ENCODE data around the gene CRB2.

Gene CRB2

DNA sequence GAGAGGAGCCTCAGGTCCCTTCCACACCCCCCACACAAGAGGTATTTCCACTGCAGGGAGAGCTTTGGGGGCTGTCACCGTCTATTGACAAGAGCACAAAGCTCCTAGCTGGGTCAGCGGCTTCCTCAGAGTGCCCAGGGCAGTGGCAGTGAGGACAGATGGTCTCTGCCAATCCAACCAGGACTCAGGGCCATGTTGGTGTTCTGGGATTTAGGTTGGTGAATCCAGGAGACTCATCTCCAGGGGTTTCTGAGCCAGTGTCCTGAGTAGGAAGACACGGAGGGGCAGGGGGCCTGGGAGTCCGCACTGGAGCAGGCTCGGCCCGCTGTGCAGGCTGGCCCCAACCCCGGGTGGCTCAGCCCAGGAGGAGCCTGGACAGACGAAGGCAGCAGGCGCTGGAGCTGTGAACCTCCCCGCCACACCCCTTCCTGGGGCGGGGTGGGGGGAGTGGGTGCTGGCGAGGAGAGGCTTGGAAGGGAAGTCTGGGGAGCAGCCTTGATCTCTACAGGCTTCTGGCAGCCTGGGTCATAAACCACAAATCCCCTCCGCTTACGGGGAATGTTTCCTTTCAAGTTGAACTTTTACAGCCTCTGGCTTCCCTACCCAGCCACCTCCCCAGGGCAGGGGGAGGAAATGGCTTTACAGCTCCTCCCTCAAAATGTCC lies 19.6 kb downstream of the CRB2 start:
- no peaks in the 10 kb centered on the region for H3K9me3 ChIP-seq (ENCODE audit: control insufficient read depth, insufficient read depth, low read depth, low read length)
- H3K9ac ChIP-seq (ENCODE audit: low read length) = peak overlapping the region; percentile 62
- peaks cover under 1% of the 10 kb centered on the region; the same call in 1 of the 2 replicates for H3K36me3 ChIP-seq (ENCODE audit: control insufficient read depth, insufficient read depth, low read length)
- peaks cover 34% of the 10 kb centered on the region for H3K27me3 ChIP-seq (ENCODE audit: control insufficient read depth, insufficient read depth, low read length)
- no peak overlapping the region for H3K4me3 ChIP-seq (ENCODE audit: low read depth, low read length)
- H3K27ac ChIP-seq (ENCODE audit: low read depth, low read length) = peak overlapping the region; percentile 57; the same call in 1 of the 2 replicates
- H3K4me1 ChIP-seq (ENCODE audit: control insufficient read depth, insufficient read depth, low read length) = peaks cover 36% of the 10 kb centered on the region; the same call in 1 of the 2 replicates

DNA sequence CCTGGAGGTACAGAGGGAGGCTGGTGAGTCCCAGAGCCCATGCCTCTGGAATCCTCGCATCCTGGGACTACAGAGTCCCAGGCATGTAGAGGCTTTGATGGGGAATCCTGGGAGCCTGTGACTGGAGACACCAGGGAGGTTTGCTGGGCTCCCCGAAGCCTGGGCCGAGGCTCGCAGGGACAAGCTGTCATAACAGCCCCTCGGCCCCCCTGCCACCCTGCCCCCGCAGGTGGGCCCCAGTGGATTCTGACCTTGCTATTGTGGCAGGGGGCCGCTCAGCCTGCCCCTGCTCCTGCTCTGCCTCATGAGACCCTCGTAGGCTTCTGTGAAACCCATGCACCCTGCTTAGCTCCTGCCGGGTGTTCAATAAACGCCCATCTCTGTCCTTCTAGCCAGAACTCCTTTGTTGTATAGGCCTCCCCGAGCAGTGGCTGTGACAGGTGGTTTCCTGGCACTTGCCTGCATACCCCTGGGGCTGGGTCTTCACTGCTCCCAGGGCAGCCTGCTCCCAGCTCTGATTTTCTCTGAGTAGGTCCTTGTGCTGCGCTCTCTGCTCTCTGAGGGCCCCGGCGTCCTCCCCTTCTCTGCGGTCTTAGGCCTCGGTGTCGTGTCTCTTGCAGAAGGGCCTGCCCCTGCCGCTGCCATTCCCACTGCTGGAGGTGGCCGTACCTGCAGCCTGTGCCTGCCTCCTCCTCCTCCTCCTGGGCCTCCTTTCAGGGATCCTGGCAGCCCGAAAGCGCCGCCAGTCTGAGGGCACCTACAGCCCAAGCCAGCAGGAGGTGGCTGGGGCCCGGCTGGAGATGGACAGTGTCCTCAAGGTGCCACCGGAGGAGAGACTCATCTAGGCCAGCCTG lies 20.4 kb downstream of the CRB2 start:
- Histone ChIP-seq H3K36me3 (ENCODE audit: control insufficient read depth, insufficient read depth, low read length) (no peaks in the 10 kb centered on the region), H3K4me3 (ENCODE audit: low read depth, low read length) (no peak overlapping the region), H3K27ac (ENCODE audit: low read depth, low read length) (peak overlapping the region; percentile 57; the same call in 1 of the 2 replicates), H3K9me3 (ENCODE audit: control insufficient read depth, insufficient read depth, low read depth, low read length) (no peaks in the 10 kb centered on the region), H3K27me3 (ENCODE audit: control insufficient read depth, insufficient read depth, low read length) (peaks cover 31% of the 10 kb centered on the region), H3K9ac (ENCODE audit: low read length) (peak overlapping the region; percentile 62), H3K4me1 (ENCODE audit: control insufficient read depth, insufficient read depth, low read length) (peaks cover 36% of the 10 kb centered on the region; the same call in 1 of the 2 replicates)

DNA sequence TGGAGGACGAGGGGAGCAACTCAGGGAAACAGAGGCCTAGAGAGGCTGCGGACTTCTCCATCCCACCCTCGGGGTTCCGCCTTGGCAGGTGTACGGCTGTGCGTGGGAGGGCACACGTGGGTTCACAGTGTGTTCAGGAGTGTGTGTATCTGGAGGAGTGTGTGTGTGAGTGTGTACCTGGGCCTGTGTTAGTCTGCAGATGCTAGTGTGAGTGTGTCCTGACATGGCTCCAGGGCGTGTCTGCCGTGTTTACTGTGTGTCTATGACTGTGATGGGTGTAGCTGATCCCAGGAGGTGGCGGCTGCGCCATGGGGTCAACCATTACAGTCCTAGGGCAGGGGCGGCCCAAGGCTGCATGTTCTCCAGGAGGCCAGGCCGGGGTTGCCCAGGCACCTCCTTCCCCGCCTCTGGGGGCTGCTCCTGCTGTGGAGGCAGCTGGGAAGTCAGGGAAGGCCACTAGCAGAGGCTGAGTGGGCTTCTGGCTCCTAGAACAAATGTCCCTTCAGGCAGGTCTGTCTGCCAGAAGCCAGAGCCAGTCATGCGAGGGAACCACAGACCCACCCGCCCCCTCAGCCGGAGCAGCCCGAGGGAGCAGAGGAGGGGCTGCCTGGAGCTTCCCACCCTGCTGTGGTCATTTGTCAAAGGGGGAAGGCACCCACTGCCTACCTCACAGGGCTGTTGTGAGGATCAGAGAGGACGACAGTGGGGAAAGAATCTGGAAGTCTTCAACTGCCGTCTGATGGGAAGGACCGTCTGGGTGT lies 21.4 kb downstream of the CRB2 start:
- H3K9me3 ChIP-seq (ENCODE audit: control insufficient read depth, insufficient read depth, low read depth, low read length) = no peaks in the 10 kb centered on the region
- H3K9ac ChIP-seq (ENCODE audit: low read length) = peak overlapping the region; percentile 45
- H3K27me3 ChIP-seq (ENCODE audit: control insufficient read depth, insufficient read depth, low read length) = peaks cover 22% of the 10 kb centered on the region
- H3K36me3 ChIP-seq (ENCODE audit: control insufficient read depth, insufficient read depth, low read length) = no peaks in the 10 kb centered on the region
- H3K27ac ChIP-seq (ENCODE audit: low read depth, low read length) = no peak overlapping the region
- peaks cover 36% of the 10 kb centered on the region; the same call in 1 of the 2 replicates for H3K4me1 ChIP-seq (ENCODE audit: control insufficient read depth, insufficient read depth, low read length)
- H3K4me3 ChIP-seq (ENCODE audit: low read depth, low read length) = no peak overlapping the region

DNA sequence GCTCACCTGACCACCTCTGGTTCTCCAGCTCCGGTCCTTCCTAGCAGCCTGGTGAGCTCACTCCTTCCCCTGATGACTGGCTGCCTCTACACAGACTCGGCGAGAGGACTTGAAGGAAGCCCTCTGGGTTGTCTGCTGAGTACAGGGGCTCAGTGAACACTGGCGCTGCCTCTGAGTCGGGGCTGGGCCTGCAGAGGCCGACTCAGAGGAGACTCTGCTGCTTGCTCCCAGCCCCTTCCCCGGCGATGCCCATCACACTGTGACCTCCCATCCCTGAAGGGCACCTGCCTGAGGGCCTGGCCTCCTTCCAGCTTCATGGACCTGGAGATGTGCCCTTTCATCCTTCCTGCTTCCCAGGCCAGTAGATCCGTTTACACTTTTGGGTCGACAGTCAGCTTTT lies 22.0 kb downstream of the CRB2 start:
- Histone ChIP-seq H3K4me3 (ENCODE audit: low read depth, low read length) (no peak overlapping the region), H3K36me3 (ENCODE audit: control insufficient read depth, insufficient read depth, low read length) (no peaks in the 10 kb centered on the region), H3K9me3 (ENCODE audit: control insufficient read depth, insufficient read depth, low read depth, low read length) (no peaks in the 10 kb centered on the region), H3K27ac (ENCODE audit: low read depth, low read length) (no peak overlapping the region), H3K9ac (ENCODE audit: low read length) (peak overlapping the region; percentile 45), H3K27me3 (ENCODE audit: control insufficient read depth, insufficient read depth, low read length) (peaks cover 16% of the 10 kb centered on the region), H3K4me1 (ENCODE audit: control insufficient read depth, insufficient read depth, low read length) (peaks cover 36% of the 10 kb centered on the region; the same call in 1 of the 2 replicates)

DNA sequence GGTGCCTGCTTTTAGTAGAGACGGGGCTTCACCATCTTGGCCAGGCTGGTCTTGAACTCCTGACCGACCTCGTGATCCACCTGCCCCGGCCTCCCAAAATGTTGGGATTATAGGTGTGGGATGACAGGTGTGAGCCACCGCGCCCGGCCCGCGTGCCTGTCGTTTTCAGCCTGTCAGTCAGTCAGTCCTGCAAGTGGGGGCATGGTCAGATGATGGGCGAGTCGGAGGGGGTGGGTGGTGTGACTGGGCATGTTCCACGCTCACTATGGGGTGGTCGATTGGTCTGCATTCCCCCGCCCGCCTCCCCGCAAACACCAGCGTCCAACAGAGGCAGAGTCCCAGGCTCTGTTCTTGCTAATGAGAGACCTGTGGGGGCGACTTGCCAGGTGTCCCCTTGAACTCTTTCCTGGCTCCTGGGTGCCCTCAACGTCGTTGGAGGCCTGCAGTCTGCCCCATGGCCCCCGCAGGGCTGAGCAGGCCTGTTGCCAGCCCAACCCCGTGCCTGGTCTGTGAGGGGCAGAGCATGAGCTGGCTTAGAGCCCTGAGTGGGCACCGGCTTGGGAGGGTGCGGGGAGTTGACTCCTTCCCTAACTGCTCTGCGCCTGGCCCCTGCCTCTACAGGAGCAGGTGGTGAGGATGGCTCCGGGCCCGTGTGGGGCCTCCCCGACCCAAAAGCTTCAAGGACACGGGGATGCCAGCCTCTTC lies 23.1 kb downstream of the CRB2 start:
- H3K36me3 ChIP-seq (ENCODE audit: control insufficient read depth, insufficient read depth, low read length) = no peaks in the 10 kb centered on the region
- no peak overlapping the region for H3K9ac ChIP-seq (ENCODE audit: low read length)
- H3K4me3 ChIP-seq (ENCODE audit: low read depth, low read length) = no peak overlapping the region
- H3K27ac ChIP-seq (ENCODE audit: low read depth, low read length) = no peak overlapping the region
- H3K4me1 ChIP-seq (ENCODE audit: control insufficient read depth, insufficient read depth, low read length) = peaks cover 36% of the 10 kb centered on the region; the same call in 1 of the 2 replicates
- H3K9me3 ChIP-seq (ENCODE audit: control insufficient read depth, insufficient read depth, low read depth, low read length) = no peaks in the 10 kb centered on the region
- peaks cover 5% of the 10 kb centered on the region; the same call in 1 of the 2 replicates for H3K27me3 ChIP-seq (ENCODE audit: control insufficient read depth, insufficient read depth, low read length)

DNA sequence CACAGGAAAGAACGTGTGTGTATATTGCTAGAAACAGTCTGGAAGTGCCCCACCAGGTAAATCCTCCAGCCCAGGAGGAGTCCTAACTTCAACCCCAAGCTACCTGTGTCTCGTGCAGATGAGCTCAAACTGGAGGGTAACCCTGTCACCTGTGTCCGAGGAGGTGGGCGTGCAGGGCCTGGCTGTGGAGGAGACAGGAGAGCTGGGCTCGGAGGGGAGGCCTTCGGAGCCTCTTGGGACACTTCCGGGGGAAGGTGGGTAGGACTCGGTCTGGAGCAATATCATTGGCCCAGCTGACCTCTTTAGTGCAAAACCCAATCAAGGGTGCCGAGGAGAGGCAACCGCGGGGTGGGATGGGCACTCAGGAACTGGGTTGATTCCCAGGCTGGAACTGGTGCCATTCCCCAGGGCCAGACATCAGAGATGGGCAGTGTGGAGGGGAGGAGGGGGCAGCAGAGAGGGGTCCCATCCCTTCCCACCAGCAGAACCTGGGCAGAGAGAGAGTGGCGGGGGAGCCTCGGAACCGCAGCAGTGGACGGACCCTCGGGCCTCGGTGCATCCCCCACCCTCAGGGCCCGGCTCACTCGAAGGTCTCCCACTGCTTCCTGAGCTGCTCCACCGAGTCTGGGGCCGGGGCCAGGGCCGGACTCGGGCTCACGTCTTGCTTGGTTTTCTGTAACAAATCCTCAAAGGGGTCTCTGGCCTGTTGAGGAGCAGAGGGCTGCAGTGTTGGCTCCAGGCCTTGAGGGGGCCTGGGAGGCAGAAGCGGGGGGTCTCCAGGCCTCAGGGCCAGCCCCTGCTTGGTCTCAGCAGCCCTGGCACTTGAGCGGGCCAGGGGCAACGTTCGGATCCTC lies 25.1 kb downstream of the CRB2 start:
- H3K27me3 ChIP-seq (ENCODE audit: control insufficient read depth, insufficient read depth, low read length) = no peaks in the 10 kb centered on the region
- no peak overlapping the region for H3K27ac ChIP-seq (ENCODE audit: low read depth, low read length)
- no peak overlapping the region for H3K4me3 ChIP-seq (ENCODE audit: low read depth, low read length)
- peaks cover 16% of the 10 kb centered on the region; the same call in 1 of the 2 replicates for H3K4me1 ChIP-seq (ENCODE audit: control insufficient read depth, insufficient read depth, low read length)
- no peaks in the 10 kb centered on the region for H3K36me3 ChIP-seq (ENCODE audit: control insufficient read depth, insufficient read depth, low read length)
- no peaks in the 10 kb centered on the region for H3K9me3 ChIP-seq (ENCODE audit: control insufficient read depth, insufficient read depth, low read depth, low read length)
- no peak overlapping the region for H3K9ac ChIP-seq (ENCODE audit: low read length)

DNA sequence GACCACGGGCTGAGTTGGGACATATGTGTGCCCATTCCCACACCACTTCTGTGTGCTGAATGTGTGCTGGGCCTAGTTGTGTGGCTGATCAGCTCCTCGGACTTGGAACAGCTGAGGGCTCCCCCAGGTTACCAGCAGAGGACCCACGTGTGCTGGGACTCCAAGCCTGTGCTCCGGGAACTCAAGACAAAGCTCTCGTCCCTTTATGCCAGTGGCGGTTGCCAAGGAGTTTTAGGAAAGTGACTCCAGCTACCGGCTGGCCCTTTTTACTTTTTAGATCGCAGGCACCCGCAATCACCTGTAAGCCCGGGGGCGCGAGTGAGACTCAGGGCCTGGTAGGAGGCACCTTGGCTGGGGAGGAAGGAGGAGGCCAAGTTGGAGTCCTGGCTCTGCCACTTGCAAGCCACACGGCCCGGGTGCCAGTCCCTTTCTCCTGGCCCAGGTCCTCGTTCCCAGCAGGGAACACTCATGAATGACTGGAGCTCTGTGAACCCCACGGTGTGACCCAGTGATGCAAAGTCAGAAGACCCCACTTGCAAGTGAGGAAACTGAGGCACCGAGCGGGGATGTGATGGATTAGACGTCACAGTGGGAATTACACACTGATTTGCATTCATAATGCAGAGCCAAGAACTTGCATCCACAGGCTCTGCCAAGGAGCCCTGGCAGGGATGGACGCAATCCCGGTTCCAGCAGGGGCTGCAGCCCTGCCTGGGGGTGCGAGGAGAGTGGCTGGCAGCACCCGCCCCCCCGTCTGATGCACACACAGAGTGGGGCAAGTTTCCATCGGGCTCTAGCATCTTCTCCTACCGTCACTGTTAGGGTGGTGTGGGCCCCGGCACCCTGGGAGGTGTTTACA lies 26.9 kb downstream of the CRB2 start:
- Histone ChIP-seq H3K27me3 (ENCODE audit: control insufficient read depth, insufficient read depth, low read length) (no peaks in the 10 kb centered on the region), H3K4me3 (ENCODE audit: low read depth, low read length) (no peak overlapping the region), H3K27ac (ENCODE audit: low read depth, low read length) (no peak overlapping the region)

DNA sequence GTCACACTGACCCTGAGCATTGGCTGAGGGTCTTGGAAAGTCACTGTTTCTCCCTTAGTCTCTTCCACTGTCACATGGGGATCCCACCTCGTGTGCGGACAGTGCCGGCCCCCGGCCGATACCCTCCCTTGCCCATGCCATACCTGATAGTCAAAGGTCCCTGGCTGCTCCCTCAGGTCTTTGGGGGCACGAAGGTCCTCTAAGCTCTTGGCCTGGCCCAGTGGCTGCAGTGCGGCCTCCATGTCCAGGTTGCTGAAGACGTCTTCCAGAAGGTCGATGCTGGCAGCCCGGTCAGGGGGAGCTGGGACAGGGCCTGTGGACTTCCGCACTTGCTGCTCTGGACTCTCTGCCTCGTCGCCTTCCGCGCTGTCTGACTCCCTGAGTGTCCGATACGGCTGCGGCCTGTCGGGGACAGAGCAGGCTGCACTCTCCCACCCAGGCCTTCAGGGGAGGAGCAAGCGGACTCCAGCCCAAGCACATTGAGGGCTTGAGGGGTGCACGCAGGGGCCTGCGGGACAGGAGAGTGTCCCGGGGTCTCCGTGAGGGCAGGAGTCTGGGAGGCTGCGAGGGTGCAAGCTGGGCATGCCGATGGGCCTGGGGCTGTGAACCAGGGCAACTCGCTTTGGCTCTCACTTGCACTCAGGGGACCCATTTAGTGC lies 27.6 kb downstream of the CRB2 start:
- H3K9ac ChIP-seq (ENCODE audit: low read length) = no peak overlapping the region
- H3K27me3 ChIP-seq (ENCODE audit: control insufficient read depth, insufficient read depth, low read length) = no peaks in the 10 kb centered on the region
- H3K4me3 ChIP-seq (ENCODE audit: low read depth, low read length) = no peak overlapping the region
- no peaks in the 10 kb centered on the region for H3K9me3 ChIP-seq (ENCODE audit: control insufficient read depth, insufficient read depth, low read depth, low read length)
- H3K27ac ChIP-seq (ENCODE audit: low read depth, low read length) = no peak overlapping the region
- H3K36me3 ChIP-seq (ENCODE audit: control insufficient read depth, insufficient read depth, low read length) = no peaks in the 10 kb centered on the region
- H3K4me1 ChIP-seq (ENCODE audit: control insufficient read depth, insufficient read depth, low read length) = no peaks in the 10 kb centered on the region

More for the DNA sequence above, 26.9 kb downstream of the CRB2 start:
- peaks cover under 1% of the 10 kb centered on the region; the same call in 1 of the 2 replicates for H3K4me1 ChIP-seq (ENCODE audit: control insufficient read depth, insufficient read depth, low read length)
- H3K9ac ChIP-seq (ENCODE audit: low read length) = no peak overlapping the region
- H3K9me3 ChIP-seq (ENCODE audit: control insufficient read depth, insufficient read depth, low read depth, low read length) = no peaks in the 10 kb centered on the region
- no peaks in the 10 kb centered on the region for H3K36me3 ChIP-seq (ENCODE audit: control insufficient read depth, insufficient read depth, low read length)

DNA sequence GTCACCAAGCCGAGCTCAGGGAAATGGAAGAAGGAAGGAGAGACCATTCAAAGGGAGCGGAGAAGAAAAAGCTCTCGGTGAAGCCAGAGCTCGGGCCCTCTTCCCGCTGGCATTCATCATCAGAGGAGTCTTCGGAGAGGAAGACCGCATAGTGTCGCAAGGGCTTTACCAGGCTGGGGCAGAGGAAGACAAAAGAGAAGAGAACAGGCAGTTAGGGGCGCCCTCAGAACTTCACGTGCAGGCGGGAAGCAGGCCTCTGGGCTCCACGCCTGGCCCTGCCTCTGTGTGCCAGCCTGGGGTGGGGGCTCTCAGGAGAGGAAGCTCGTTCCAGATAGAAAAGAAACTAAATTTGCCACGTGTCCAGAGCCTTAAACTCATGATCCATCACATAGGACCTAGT lies 31.7 kb downstream of the CRB2 start:
- peaks cover 8% of the 10 kb centered on the region; the same call in 1 of the 2 replicates for H3K4me1 ChIP-seq (ENCODE audit: control insufficient read depth, insufficient read depth, low read length)
- no peaks in the 10 kb centered on the region for H3K9me3 ChIP-seq (ENCODE audit: control insufficient read depth, insufficient read depth, low read depth, low read length)
- H3K4me3 ChIP-seq (ENCODE audit: low read depth, low read length) = no peak overlapping the region
- no peak overlapping the region for H3K27ac ChIP-seq (ENCODE audit: low read depth, low read length)
- H3K36me3 ChIP-seq (ENCODE audit: control insufficient read depth, insufficient read depth, low read length) = no peaks in the 10 kb centered on the region
- H3K9ac ChIP-seq (ENCODE audit: low read length) = no peak overlapping the region
- H3K27me3 ChIP-seq (ENCODE audit: control insufficient read depth, insufficient read depth, low read length) = no peaks in the 10 kb centered on the region
